Measurements from ENCODE around the gene RTN3.
A peak's percentile ranks its signal among the peaks of the same experiment; 100 is the strongest.

RTN3 gene

DNA sequence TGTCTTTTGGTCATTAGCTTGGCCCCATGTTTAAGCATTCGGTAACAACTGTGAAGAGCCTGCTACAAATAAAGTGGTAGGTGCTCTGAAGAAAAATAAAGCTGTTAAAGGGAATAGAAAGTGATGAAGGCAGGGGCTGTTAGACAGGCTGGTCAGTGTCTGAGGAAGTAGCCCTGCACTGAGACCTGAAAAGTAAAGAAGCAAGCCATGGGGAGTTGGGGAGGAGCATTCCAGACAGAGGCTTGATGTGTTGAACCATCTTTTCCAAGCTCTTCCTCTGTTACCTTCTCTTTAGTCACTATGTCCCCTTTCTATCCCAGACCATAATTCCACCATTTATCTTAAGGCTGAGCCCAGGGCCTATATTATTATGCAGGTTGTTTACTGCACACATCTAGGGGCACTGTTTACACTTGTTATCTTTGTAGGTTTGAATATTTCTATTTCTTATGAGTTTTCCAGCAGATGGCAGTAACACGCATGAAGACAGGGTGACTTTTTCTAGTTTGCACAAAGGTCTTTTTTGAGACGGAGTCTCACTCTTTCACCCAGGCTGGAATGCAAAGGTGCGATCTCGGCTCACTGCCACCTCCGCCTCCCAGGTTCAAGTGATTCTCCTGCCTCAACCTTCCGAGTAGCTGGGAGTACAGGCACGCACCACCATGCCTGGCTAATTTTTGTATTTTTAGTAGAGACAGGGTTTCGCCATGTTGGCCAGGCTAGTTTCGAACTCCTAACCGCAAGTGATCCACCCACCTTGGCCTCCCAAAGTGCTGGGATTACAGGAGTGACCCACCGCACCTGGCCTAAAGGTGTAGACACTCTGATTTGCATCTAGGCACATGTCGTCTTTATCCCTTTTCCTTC is 64.2 kb downstream of the RTN3 start:
- DNase-seq: peak; percentile 58

- DNase-seq: peak; percentile 20
These were observed 65.7 kb downstream of the RTN3 start for GRCh38 chr11:63747011-63747410.

DNA sequence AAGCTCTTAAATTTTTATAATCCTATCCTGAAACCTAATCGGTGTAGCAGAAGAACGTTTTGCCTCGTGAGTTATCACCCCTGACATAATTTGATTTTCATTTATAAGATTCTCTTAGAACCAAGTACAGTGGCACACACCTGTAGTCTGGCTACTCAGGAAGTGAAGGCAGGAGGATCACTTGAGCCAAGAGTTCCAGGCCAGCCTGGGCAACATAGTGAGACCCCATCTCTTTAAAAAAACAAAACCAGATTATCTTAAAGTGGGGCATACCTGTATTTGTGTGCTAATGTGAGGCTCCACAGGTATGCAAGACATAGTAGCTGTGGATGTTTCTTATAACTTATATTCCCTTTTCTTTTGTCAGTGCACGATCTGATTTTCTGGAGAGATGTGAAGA is 68.3 kb downstream of the RTN3 start:
- no peak for DNase-seq

DNA sequence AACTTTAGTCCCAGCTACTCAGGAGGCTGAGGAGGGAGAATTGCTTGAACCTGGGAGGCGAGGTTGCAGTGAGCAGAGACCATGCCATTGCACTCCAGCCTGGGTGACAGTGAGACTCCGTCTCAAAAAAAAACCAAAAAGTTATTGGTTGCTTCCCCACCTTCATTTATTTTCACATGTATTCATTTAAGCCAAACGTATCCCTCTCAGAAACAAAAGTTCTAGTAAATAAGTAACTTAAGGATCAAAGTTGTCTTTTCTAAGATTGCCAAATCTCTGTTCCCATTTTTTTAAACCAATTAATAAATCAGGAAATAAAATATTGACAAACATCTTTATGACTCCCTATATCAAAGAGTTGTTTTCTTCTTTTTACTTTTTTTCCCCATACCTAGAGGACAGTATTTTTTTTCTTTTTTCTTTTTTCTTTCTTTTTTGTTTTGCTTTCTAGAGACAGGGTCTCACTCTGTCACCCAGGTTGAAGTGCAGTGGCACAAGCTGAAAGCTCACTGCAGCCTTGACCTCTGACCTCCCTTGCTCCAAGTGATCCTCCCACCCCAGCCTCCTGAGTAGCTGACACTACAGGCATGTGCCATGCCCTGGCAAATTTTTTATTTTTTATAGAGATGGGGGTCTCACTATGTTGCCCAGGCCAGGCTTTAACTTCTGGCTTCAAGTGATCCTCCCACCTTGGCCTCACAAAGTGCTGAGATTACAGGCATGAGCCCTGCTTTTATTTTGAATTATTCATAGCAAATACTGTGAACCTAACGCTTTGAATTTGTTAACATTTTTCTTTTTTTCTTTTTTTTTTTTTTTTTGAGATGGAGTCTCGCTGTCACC is 75.8 kb downstream of the RTN3 start:
- no peak for DNase-seq

DNA sequence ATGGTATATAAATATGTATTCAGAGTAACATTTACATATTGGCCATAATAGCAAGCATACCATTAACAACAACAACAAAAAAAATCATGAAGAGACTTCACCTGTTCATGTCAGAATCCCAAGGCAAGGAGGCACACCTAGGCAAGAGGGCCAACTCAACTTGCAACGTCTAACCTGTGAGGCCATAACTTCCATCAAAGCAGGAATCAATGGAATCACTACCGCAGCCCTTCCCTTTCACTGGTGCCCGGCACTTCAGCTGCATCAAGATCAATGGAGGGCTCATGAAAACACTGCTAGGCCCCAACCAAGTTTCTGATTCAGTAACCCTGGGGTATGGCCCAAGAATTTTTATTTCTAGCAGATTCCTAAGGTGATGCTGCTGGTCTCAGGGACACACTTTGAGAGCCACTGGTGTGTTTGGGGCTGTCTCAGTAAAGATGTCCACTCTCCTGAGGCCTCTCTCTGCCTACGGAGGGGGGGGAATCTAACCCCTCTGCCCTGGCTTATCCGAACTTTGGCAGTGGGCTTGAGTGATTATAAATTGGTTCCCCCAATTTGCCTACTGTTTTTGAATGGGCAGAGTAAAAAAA is 79.3 kb downstream of the RTN3 start:
- DNase-seq: no peak

- no peak for DNase-seq
These were observed 79.9 kb downstream of the RTN3 start for GRCh38 chr11:63761188-63761587.

GRCh38 chr11:63761931-63762653 is 80.8 kb downstream of the RTN3 start:
- no peak for DNase-seq

GRCh38 chr11:63762654-63763495 is 81.6 kb downstream of the RTN3 start:
- DNase-seq: no peak

DNA sequence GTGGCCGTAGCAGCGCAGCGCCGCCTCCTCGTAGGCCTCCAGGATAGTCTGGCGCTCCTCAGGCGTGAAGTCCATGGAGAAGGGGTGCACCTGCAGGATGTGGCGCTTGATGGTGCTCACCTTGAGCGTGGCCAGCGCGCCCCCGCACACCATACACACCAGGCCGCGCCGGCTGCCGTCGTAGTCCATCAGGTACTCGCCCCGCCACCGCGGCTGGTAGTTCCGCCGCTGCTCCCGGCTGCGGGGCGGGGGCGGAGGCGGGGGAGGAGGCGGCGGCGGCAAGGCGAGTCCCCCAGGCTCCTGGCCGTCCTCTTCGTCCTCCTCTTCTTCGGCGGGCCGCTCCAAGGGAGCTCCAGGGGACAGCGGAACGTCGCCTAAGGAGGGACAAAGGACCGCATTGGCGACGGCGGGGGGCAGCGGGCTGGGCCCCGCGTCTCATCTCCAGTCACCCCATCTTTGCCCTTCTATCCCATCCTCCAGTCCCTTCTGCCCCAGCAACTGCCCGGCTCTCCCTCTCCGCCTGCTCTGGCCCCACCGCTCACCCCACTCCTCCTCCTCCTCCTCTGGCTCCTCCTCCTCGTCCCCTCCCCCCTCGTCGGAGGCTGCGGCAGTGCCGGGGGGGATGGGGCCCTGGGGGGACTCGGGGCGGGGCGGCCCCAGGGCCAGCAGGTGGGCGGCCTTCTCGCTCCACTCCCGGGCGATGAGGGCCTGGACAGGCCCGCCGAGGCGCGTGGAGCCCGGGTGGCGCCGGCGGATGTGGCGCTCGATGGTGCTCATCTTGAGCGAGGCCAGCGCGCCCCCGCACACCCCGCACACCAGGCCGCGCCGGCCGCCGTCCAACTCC is 82.4 kb downstream of the RTN3 start:
- DNase-seq: no peak

DNA sequence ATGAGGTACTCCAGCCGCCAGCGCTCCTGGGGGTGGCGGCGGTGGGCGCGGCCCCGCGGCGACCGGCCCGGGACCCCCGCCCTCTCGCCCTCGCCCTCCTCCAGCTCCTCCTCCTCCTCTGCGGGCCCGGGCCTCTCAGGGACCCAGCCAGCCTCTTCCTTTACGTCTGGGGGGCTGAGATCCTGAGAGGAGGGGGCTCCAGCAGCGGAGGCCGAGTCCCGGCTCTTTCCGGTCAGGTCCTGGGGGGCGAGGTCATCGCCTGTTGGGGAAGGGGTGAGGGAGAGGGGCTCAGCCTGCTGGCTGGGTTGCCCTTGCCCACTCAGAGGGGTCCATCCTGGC is 83.0 kb downstream of the RTN3 start:
- no peak for DNase-seq

DNA sequence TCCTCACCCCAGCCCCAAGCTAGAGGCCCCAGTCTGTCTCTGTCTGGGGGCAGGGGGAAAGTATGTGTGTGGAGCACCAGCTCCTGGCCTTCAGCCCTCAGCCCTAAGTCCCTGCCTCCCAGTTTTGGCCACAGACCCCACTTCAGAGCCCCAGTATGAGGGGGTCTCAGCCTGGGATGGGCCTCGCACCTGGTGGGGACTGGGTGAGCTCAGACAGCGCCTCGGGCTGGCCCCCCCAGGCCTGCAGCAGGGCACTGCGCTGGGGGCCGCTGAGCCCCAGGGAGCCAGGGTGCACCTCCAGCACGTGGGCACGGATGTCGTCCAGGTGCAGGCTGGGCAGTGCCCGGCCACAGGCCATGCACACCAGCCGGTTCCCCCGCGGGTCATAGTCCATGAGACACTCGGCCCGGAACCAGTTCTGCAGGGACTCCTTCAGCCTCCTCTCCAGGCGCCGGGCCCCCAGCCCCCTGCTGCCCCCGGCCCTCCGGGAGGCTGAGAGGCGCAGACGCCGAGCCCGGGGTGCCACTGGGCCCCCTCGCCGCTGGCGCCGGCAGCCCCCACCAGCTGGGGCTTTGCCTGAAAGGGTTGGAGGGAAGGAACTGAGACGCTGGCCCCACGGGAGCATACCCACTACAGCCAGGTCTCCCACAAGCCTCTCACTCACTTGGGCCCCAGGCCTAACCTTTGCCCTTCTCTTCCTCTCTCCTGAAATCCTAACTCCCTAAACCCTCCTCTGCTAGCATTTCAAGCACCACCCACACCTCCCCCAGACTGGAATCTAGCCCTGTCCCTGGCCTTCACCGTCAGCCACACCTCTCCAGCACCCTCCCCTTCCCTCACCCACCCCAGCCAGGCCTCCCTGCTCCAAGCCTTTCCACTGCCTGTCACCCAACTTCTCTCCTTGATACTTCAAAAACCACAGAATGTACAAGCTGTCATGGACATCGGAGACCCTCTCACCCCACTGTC is 83.7 kb downstream of the RTN3 start:
- no peak for DNase-seq

- no peak for DNase-seq
These were observed 84.5 kb downstream of the RTN3 start for GRCh38 chr11:63765688-63766241.

DNA sequence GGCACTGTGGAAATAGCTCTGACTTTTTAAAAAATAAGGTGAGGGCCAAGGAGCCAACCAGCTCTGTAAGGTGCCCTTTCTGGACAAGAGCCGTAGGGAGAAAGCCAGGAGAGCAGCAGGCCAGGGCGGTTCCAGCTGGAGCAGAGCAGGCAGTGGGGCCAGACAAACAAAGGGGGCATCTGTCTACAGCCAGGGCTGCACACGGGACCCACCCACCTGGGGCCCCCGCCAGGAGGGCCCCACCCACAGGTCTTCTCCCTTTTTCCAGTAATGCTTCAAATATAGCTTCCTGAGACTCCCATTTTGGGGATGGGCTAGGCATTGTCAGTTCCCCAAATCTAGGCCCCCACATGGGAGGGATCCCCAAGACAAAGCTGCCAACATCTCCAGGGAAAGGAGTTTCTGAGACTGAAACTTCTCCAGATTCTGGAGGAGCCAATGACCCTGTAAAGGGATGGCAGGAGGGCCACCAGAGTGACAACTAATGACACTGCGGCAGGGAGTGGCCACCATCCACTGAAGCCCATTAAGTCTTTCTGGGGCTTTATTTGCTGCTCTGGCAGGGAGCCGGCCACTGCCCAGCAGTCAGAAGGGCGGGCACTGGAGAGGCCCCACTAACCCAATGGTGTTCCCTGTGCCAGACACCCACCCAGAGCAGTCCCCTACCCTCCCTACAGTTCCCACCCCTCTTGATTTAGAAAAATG is 85.4 kb downstream of the RTN3 start:
- no peak for DNase-seq

DNA sequence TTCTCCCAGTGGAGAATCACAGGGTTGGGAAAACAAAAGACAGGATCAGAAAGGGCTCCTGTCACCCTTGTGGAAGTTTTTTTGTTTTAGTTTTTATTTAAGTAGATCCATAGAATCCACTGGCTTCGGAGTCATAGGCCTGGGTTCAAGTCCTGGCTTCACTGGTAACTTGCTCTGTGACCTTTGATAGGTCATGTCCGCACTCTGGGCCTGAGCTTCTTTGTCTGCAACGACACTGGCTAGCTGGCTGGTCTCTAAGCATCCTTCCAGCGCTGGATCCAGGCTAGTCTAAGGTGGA is 85.9 kb downstream of the RTN3 start:
- DNase-seq: no peak

DNA sequence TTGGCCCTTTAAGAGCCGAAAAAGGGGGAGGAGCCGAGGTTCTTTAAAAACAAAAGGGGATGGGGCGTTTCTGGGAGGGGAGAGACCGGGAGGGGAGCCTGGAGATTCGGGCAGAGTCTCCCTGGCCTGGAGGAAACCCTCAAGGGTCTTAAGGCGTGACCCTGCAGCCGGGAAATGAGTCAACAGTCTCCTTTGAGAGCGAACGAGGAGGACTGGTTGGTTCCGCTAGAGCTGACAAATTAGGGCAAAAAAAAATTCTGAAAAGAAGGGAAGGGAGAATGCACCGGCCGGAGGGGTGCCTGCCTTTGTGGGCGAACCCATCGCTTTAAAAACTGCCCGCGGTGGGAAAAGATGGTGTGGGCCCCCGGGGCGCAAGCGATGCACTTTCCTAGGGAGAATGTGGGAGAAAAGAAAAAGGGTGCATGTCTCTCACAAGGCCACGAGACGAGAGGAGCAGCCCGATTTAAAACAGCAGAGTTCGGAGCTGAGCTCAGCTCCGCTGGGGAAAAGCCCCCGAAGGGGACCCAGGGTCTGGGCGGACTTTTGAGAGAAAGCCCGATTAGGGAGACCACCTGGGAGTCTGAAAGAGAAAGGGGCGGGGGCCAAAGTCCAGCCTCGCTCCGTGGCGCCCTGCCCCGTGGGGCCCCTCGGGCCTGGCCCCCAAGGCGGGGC is 86.4 kb downstream of the RTN3 start:
- DNase-seq: peak; percentile 71

- peak; percentile 68 for DNase-seq
These were observed 87.1 kb downstream of the RTN3 start, which contains the start of gene ZFTA for GRCh38 chr11:63768237-63769041. ZFTA (minus strand) TSS chr11:63768775; CDS start chr11:63768622, 153 bp downstream.

DNA sequence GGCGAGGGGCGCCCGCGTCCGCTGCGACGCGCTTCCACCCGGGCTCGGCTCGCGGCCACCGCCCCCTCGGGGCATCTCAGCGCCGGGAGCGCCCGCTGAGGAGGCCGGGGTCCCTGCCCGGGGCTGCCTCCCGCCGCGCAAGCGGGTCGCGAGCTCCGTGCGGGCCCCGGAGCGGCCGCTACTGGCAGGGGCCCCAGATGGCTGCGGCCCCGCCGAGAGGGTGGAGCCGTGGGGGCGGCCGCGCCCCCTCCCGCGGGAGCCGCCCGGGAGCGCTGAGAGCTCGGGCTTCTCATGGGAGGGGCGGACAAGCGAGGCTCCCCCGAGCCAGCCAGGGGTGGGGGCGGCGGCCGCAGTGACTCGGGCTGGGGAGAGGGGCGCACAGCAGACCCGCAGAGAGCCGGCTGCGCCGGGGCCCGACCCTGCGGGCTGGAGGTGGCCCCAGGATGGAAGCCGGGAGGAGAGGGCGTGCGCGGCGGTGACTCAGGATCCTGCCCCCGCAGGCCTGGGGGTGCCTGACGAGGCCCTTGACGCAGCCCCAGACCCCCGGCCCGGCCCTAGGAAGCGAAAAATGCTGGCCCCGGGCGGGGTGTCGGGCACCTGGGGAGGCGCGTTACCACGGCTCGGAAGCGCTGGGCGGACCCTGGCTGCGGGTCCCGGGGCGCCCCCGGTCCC is 87.9 kb downstream of the RTN3 start:
- DNase-seq: peak; percentile 32
